Omental fat pad (tissue), 4 donors: ENCODE measurements around the gene CCDC60. TPM values are rescaled to one million over a fixed set of nuclear protein-coding genes. Genes with fewer than 3 reads are reported as not detected.

Experiments used
- ATAC-seq: fragments of 150-250 bp; one replicate; pipeline ENCODE4 v1.9.1; 2016; ENCODE audit warnings: mild to moderate bottlenecking, moderate library complexity; ENCODE audit not compliant: low FRiP score
- DNase-seq: peaks from one replicate; pipeline ENCODE4 v3.0.0-alpha.2; 2019; ENCODE audit warnings: low spot score
- total RNA-seq, 4 donors: library from RNA; depleted of rRNA; stranded (reverse); fragments of >200 nt; gene quantifications; one replicate each; pipeline ENCODE4 v1.1.0, GENCODE V29; 2016
- TF ChIP-seq, protein P1 (sequence below), 3 donors: fragments of 450-650 bp; IDR thresholded peaks; one replicate each; pipeline ENCODE4 v1.5.1; 2016 to 2017; ENCODE audit warnings: antibody characterized with exemption in 3 of 3, mild to moderate bottlenecking in 3 of 3, moderate library complexity in 2 of 3

CCDC60 gene
- total RNA-seq, 4 donors from 2014 or later = not detected

DNA sequence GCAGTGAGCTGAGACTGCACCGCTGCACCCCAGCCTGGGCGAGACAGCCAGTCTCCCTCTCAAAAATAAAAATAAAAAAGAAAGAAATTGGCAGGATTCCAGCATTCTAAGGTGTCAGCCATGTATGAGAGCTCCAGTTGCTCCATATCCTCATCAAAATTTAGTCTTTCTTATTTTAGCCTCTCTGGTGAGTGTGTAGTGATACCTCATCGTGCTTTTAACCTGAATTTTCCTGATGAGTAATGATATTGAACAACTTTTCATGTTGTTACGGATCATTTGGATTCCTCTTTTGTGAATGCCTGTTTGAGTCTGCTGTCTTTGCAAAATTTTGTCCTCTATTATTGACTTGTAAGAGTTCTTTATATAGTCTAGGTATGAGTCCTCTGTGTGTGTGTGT, 28.5 kb downstream of the CCDC60 start:
- DNase-seq (no peak), ATAC-seq (no peak)
- TF ChIP-seq, protein P1, sequence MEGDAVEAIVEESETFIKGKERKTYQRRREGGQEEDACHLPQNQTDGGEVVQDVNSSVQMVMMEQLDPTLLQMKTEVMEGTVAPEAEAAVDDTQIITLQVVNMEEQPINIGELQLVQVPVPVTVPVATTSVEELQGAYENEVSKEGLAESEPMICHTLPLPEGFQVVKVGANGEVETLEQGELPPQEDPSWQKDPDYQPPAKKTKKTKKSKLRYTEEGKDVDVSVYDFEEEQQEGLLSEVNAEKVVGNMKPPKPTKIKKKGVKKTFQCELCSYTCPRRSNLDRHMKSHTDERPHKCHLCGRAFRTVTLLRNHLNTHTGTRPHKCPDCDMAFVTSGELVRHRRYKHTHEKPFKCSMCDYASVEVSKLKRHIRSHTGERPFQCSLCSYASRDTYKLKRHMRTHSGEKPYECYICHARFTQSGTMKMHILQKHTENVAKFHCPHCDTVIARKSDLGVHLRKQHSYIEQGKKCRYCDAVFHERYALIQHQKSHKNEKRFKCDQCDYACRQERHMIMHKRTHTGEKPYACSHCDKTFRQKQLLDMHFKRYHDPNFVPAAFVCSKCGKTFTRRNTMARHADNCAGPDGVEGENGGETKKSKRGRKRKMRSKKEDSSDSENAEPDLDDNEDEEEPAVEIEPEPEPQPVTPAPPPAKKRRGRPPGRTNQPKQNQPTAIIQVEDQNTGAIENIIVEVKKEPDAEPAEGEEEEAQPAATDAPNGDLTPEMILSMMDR (IDR thresholded peaks at IDR 0.05) = no peak

DNA sequence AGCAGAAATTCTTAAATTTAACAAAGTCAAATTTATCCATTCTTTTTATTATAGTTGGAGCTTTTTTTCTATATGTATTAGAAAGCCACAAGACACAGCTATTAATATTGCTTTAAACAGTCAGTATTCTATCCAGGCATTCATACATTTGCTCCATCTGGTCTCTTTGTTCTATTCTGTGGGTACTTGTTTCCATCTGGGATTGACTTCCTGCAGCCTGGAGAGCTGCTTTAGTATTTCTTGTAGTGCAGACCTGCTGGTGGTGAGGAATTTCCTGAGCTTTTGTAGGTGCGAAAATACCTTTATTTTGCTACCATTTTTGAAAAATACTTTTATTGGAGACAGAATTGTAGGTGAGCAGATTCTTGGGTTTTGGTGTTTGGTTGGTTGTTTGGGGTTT, 29.0 kb downstream of the CCDC60 start:
- ATAC-seq = no peak
- TF ChIP-seq, protein P1 (IDR thresholded peaks at IDR 0.05) = no peak
- DNase-seq = no peak

DNA sequence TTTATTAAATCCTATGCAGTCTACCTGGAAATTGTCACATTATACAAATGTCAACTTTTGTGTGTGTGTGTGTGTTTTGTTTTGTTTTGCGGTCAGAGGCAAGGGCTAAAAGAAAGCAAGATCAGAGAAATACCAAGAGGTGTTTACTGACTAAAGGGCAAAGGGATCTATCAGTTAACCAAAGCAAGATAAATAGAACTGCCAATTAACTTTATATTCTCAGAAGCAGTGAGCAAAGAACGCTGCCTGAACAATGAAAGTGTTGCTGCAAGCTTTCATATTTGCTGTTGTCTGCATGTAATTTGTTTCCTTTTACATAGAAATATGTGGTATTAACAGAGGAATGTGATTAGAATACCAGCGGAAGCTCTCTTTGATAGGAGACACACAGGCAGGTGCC, 30.9 kb downstream of the CCDC60 start:
- TF ChIP-seq, protein P1 (IDR thresholded peaks at IDR 0.05) = no peak
- ATAC-seq (no peak), DNase-seq (no peak)

DNA sequence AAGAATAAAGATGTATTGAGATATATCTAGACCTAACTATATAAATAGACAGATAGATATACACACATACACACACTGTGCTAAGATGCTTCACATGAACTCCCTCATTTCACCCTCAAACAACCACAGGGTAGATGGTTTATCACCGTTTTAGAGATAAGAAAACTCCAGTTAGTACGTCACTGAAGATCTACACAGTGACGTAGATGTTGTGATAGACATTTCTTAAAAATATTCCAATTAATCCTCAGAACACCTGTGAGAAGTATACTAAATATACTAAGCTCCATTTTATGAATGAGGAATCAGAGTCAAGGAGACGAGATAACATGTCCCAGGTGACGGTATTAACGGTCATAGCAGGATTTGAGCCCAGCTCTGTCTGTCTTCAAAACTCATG, 31.5 kb downstream of the CCDC60 start:
- TF ChIP-seq, protein P1 (IDR thresholded peaks at IDR 0.05) = no peak
- DNase-seq = no peak
- ATAC-seq = no peak

DNA sequence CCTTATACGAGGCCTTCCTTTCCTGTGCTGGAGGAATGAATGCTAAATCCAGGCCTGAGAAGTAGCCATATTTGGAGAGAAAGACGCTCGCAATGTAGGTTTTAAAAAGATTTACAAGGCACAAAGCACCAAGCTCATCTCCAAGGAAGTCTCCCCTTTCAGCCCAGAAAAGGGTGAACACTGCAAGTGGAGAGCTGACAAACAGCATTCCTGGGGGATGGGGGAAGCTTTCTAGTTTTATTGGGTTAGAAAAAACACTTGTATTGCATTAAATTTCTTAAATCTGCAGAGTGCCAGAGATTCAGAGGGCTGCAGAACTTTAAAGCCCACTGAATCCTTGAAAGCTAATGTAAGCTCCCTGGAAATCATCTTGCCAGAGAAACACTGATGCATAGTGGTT, 34.6 kb downstream of the CCDC60 start:
- TF ChIP-seq, protein P1 (IDR thresholded peaks at IDR 0.05) = no peak
- ATAC-seq = no peak

DNA sequence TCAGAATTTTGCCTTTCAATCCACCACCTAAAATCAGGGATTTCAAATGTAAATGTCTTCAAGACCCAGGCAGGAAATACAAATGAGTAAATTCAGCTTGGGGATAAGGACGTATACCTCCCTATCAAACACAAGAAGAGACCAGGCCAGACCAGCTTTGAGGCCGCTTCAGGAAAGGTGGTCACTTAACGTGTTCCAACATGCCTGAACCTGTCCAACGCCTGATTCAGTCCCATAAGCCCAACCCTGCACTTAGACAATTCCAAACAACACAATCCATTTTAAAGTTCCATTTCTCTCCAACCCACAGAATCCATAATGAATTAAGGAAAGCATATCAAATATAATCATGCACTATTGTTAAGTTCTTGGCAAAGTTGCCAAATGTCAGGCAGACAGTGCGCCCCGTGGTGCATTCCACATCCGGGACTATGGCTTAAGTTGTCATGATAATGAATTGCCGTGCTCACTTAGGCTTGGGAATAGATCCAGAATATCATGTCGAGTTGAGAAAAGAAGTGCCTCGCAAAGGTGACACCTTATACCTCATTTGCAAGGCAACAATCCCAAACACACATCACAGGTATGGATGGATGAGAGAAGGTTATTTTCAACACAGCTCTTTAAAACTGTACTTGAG, 35.5 kb downstream of the CCDC60 start:
- TF ChIP-seq, protein P1 (IDR thresholded peaks at IDR 0.05) = no peak
- no peak for DNase-seq
- no peak for ATAC-seq

More for the DNA sequence above, 34.6 kb downstream of the CCDC60 start:
- DNase-seq = no peak

DNA sequence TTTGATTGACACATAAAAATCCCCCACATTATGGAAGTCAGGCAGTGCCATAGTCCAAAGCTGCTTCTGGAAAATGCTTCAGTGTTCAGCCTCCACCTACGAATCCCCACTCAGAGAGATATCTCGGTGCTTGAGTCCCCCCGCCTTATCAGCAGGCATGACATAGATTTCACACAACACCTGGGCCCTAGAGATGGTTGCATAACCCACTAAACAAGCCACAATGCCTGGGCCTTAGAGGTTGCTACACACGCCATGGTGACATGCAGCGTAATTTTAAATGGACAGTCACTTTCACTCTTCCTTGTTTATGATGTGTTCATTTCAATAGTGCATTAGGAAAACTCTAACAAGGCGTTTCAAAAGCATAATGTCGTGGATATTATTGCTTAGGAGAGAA, 38.0 kb downstream of the CCDC60 start:
- no peak for DNase-seq
- TF ChIP-seq, protein P1 (IDR thresholded peaks at IDR 0.05) = no peak
- no peak for ATAC-seq
